ENCODE measurements around the gene STXBP6. TPM values are rescaled to one million over a fixed set of nuclear protein-coding genes. Genes with fewer than 3 reads are reported as not detected.

Gene STXBP6
- total RNA-seq, 1 donor from 2014 or later, result 11.0 TPM

DNA sequence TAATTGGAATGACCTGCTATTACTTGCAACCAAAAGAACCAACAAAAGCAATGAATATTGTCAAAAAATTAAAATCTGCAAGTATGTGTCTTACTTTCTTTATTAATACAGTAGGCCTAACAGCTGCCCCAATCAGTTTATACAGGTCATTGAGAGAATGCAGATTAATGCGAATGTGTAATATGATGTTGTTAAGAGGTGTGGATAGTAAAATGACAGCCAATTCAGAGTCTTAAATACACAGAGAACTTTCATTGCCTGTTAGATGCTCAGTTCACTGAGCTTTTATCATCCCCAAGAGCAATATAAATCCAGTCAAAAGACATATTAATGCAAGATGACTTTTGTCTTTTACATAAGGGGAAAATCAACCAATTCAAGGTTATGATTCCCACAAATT, 58.7 kb downstream of the STXBP6 start:
- Histone ChIP-seq H3K79me2 (ENCODE audit: low read depth) (no peaks in the 10 kb centered on the region), H2AFZ (replicated peaks) (no peak overlapping the region), H3K27me3 (no peaks in the 10 kb centered on the region), H3K36me3 (no peaks in the 10 kb centered on the region), H3K9me3 (ENCODE audit: low read depth) (no peaks in the 10 kb centered on the region), H3K9ac (no peak overlapping the region), H3K4me1 (no peaks in the 10 kb centered on the region), H3F3A (ENCODE audit: low read depth) (no peaks in the 10 kb centered on the region), H3K27ac (no peak overlapping the region), H3K4me2 (no peak overlapping the region), H3K4me3 (no peak overlapping the region), H4K20me1 (ENCODE audit: low read depth) (no peaks in the 10 kb centered on the region)
- Mint-ChIP-seq H3K27ac (no peak overlapping the region), H3K9me3 (no peaks in the 10 kb centered on the region), H3K4me3 (no peak overlapping the region), H3K36me3 (no peaks in the 10 kb centered on the region), H3K4me1 (no peaks in the 10 kb centered on the region), H3K27me3 (ENCODE audit: insufficient read depth, low read depth) (no peaks in the 10 kb centered on the region)
- TF ChIP-seq EZH2 (IDR thresholded peaks at IDR 0.05) (no peak), EZH2phosphoT487 (IDR thresholded peaks at IDR 0.05) (no peak)
- TF ChIP-seq, protein P1, sequence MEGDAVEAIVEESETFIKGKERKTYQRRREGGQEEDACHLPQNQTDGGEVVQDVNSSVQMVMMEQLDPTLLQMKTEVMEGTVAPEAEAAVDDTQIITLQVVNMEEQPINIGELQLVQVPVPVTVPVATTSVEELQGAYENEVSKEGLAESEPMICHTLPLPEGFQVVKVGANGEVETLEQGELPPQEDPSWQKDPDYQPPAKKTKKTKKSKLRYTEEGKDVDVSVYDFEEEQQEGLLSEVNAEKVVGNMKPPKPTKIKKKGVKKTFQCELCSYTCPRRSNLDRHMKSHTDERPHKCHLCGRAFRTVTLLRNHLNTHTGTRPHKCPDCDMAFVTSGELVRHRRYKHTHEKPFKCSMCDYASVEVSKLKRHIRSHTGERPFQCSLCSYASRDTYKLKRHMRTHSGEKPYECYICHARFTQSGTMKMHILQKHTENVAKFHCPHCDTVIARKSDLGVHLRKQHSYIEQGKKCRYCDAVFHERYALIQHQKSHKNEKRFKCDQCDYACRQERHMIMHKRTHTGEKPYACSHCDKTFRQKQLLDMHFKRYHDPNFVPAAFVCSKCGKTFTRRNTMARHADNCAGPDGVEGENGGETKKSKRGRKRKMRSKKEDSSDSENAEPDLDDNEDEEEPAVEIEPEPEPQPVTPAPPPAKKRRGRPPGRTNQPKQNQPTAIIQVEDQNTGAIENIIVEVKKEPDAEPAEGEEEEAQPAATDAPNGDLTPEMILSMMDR (IDR thresholded peaks at IDR 0.05), result no peak
- DNase-seq (ENCODE audit: low spot score), result no peak

DNA sequence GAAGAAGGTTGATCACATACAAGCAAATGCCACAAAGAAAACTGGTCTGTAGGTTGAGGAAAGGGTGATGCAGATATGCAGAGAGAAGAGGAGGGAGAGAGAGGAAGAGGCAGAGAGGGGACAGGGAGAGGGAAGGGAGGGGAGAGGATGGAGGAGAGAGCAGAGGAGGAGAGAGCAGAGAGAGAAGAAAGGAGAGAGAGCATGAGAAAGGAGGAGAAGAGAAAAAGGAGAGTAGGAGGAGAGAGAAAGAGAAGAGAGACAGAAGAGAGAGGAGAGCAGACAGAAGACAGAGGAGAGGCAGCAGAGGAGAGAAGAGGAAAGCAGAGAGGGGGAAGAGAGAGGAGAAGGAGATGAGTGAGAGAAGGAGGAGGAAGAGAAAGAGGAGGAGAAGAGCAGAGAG, 59.2 kb downstream of the STXBP6 start:
- no peak overlapping the region for H3K27ac ChIP-seq
- no peaks in the 10 kb centered on the region for H3K4me1 ChIP-seq
- Mint-ChIP-seq H3K36me3 (no peaks in the 10 kb centered on the region), H3K27ac (no peak overlapping the region), H3K4me3 (no peak overlapping the region), H3K9me3 (no peaks in the 10 kb centered on the region), H3K27me3 (ENCODE audit: insufficient read depth, low read depth) (no peaks in the 10 kb centered on the region), H3K4me1 (no peaks in the 10 kb centered on the region)
- no peaks in the 10 kb centered on the region for H3K27me3 ChIP-seq
- no peaks in the 10 kb centered on the region for H3K36me3 ChIP-seq
- H3K4me2 ChIP-seq, result no peak overlapping the region
- H4K20me1 ChIP-seq (ENCODE audit: low read depth), result no peaks in the 10 kb centered on the region
- no peak overlapping the region for H2AFZ ChIP-seq (replicated peaks)
- H3K9ac ChIP-seq, result no peak overlapping the region
- no peak for TF ChIP-seq EZH2phosphoT487 (IDR thresholded peaks at IDR 0.05)
- TF ChIP-seq EZH2 (IDR thresholded peaks at IDR 0.05), result no peak
- TF ChIP-seq, protein P1 (IDR thresholded peaks at IDR 0.05), result no peak
- H3K9me3 ChIP-seq (ENCODE audit: low read depth), result no peaks in the 10 kb centered on the region
- no peak overlapping the region for H3K4me3 ChIP-seq
- no peaks in the 10 kb centered on the region for H3K79me2 ChIP-seq (ENCODE audit: low read depth)
- no peak for DNase-seq (ENCODE audit: low spot score)
- no peaks in the 10 kb centered on the region for H3F3A ChIP-seq (ENCODE audit: low read depth)

- H3K4me1 ChIP-seq, result no peaks in the 10 kb centered on the region
- no peaks in the 10 kb centered on the region for H3K79me2 ChIP-seq (ENCODE audit: low read depth)
- no peaks in the 10 kb centered on the region for H3K9me3 ChIP-seq (ENCODE audit: low read depth)
- DNase-seq (ENCODE audit: low spot score), result no peak
- H3K4me1 Mint-ChIP-seq, result no peaks in the 10 kb centered on the region
- H3K36me3 ChIP-seq, result no peaks in the 10 kb centered on the region
- H3K4me3 ChIP-seq, result no peak overlapping the region
- no peak overlapping the region for H3K27ac ChIP-seq
- H3K27ac Mint-ChIP-seq, result no peak overlapping the region
- H3K27me3 ChIP-seq, result no peaks in the 10 kb centered on the region
- H3K36me3 Mint-ChIP-seq, result no peaks in the 10 kb centered on the region
- H3K9me3 Mint-ChIP-seq, result no peaks in the 10 kb centered on the region
- no peak overlapping the region for H3K9ac ChIP-seq
- no peaks in the 10 kb centered on the region for H3F3A ChIP-seq (ENCODE audit: low read depth)
- H3K4me3 Mint-ChIP-seq, result no peak overlapping the region
- no peak overlapping the region for H3K4me2 ChIP-seq
- H3K27me3 Mint-ChIP-seq (ENCODE audit: insufficient read depth, low read depth), result no peaks in the 10 kb centered on the region
- H4K20me1 ChIP-seq (ENCODE audit: low read depth), result no peaks in the 10 kb centered on the region
- TF ChIP-seq EZH2 (IDR thresholded peaks at IDR 0.05), result no peak
- TF ChIP-seq, protein P1 (IDR thresholded peaks at IDR 0.05), result no peak
- no peak for TF ChIP-seq EZH2phosphoT487 (IDR thresholded peaks at IDR 0.05)
- no peak overlapping the region for H2AFZ ChIP-seq (replicated peaks)
These were observed 59.9 kb downstream of the STXBP6 start for GRCh38 chr14:24990050-24990449.

Measured in neural progenitor cell (in vitro differentiated cells).